GM19324 (cell line): Measurements from ENCODE around the gene UBLCP1.
"Not testable (repeated sequence)": the region's sequence is repeated elsewhere in the genome, so short reads cannot be mapped to it uniquely, and the experiment has no call there.

ENCODE experiments used
- ATAC-seq: cut with Tn5 transposase; IDR thresholded peaks from one replicate; pipeline ENCODE4 v1.9.1; 2021; ENCODE audit warnings: mild to moderate bottlenecking, moderate library complexity; ENCODE audit not compliant: unreplicated experiment, low FRiP score

Gene UBLCP1, protein sequence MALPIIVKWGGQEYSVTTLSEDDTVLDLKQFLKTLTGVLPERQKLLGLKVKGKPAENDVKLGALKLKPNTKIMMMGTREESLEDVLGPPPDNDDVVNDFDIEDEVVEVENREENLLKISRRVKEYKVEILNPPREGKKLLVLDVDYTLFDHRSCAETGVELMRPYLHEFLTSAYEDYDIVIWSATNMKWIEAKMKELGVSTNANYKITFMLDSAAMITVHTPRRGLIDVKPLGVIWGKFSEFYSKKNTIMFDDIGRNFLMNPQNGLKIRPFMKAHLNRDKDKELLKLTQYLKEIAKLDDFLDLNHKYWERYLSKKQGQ

DNA sequence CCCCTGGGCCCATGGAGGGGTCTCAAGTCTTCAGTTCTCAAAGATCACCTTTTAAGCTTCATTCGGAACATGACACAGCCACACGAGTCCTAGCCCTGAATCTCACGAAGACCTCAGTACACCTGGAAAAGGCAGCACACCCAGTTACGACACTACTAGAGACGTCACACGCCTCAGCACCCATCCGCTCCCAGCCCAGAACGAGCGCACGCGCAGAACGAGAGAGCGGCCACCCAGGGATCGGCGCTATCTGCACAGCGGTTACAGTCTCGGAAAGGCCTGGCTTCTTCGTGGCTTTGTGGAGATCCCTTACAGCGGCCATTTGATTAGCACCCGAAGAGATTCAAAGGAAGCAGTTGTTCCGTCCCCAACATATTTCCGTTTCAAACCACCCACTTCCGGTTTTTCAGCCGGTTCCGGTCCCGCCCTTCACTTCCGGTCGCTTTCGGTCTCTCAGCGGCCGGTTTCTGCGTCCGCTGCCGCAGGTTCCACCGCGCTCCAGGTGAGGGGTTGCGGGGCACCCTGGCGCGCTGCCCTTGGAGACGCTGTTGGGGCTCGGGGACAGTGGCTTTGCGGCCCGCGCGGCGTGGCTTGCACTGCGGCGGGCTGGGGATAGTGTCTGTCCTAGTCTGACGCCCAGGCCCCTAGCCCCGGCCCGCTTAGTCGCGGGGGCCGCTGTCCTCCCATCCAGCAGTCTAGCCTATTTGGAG, at the start of gene UBLCP1:
TSS of gene UBLCP1 (plus strand) at position 432 of the 710 bp plus-strand sequence. CDS start 5,626 bp downstream, outside the sequence.
- ATAC-seq, result peak; percentile 96

DNA sequence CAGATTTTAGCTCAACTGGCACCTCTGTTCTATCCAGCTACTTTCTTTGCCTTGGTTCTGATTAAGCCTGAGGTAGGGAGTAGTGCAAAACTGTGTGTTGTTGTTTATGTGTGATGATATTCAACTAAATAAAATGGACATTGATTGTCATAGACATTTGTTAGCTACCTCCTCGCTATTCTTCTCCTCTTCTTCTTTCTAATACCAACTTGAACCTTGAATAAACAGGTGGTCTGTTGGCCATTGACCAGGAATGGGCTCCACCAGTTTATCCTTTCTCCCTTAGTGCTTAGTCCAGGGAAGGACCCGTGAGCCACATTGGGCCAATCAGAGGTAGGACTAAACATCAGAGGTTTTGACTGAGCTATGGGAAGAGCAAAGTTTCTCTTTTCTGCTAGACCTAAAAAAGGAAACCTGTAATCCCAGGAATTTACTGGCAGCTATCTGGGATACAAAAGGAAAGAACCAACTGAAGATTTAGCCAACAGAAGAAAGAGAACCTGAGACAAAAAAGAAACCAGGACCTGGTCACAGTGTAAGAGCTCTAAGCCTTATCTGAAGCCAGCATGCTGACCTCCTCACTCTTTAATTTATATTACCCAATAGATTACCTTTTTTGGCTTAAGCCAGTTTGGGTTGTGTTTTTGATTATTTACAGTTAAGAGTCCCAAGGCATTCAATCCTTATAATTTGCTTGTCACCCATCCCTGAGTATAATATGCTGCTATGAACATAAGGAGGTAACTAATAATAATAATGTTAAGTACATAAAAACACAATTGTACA, 48.4 kb upstream of the UBLCP1 start:
- ATAC-seq, result no peak

DNA sequence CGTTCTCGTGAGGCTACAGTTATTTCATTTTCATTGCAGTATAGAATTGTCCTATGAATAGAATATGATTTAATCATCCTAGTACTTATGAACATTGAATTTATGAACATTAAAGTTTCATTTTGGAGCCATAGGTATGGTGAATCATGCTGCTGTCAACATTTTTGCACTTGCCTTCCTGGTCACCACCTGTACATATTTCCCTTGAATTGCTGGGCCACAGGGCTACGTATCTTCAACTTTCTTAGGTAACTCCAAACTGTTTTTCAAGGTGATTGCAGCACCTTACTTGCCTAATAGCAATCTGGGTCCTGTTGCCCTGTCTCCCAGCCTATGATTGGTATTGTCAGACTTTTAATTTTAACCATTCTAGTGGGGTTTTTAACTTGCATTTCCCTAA, 47.2 kb upstream of the UBLCP1 start:
- ATAC-seq, result no peak

DNA sequence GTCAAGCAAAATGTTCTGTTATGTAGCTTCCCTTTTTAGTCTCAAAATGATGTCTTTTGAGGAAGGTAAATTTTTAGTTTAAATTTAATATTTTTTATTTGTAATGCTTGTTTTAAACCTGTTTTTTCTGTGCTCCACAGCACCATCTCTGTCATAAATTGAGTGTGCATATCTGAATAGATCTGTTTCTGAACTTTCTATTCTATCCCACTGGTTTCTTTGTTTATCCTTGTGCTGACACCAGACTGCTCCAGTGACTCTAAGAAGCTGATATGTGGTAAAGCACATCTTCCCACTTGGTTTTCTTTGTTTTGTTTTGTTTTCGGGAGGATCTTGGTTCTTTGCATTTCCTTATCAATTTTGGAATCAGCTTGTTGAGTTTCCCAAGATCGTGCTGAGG, 46.6 kb upstream of the UBLCP1 start:
- no peak for ATAC-seq

DNA sequence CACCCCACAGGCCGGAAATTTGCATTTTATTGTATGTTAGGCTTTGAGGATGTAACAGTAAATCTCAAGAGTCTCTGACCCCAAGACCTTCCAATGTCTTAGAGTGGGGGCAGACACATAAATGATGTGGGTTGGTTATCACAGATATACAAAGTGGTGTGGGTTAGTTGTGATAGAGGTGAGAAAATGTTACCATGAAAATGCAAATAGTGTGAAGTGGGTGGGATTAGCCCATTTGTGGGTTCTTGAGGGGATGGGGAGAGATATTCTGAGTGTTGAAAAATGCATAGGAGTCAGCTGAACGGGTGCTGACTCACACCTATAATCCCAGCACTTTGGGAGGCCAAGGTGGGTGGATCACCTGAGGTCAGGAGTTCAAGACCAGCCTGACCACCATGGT, 45.9 kb upstream of the UBLCP1 start:
- no peak for ATAC-seq

DNA sequence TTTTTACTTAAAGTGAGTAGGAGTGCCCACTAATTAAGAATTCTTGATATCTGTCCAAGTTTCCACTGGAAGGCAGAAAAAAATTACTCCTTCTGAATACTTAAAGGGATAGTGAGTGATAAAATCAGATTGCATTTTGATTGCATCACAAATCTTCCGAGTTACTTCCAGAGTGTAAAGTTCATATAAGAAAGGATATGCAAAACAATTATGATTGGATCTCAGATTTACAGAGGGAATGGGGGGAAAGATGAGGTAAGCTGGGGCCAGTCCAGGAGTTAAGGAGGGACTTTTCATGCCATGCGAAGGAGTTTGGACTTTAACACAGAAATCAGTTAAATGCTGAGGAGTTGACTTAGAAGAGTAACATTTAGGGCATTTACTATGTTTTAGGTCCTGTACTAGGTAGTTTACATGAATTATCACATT, 44.5 kb upstream of the UBLCP1 start:
- ATAC-seq, result no peak

DNA sequence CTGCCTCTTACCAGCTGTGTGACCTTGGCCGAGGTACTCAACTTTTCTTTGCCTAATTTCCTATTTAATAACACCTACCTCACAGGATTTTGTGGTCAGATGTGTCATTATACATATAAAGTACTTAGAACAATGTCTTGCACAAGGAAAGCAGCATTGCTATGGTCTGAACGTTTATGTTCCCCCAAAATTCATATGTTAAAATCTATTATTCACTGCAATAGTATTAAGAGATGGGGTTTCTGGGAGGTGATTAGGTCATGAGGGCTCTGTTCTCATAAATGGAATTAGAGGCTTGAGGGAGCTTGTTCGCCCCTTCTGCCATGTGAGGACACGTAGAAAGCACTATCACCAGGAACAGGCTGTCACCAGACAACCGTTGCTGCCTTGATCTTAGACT, 42.9 kb upstream of the UBLCP1 start:
- no peak for ATAC-seq

DNA sequence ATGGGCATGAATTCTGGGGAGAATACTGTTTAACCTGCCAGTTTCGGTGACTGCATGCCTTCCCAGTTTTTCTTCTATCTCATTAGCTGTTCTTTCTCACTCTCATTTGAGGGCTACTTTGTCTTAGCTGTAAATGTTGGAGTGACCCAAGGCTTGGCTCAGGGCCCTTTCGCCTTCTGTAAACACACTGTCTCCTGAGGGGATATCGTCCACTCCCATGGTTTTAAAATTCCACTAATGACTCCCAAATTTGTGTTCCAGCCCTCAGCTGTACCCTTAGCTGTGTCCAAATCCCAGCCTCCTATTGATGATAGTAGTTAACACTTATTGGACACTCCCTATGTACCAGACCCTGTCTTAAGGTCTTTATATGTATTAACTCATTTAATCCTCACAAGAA, 39.6 kb upstream of the UBLCP1 start:
- ATAC-seq, result no peak

DNA sequence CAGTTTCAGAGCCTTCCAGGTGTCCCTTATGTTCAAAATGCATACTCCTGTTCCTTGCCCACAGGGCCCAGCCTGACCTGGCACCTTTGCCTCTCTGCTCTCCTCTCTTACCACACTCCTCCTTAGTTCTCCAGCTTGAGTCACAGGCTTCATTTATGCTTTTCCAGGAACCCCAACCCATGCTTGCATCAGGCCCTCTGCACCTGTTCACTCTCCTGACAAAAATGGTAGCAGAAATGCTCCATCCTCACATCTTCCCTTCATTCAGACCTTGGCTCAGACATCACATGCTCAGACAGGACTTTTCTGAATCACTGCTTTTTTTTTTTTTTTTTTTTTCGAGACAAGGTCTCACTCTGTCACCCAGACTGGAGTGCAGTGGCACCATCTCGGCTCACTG, 38.6 kb upstream of the UBLCP1 start:
- no peak for ATAC-seq

DNA sequence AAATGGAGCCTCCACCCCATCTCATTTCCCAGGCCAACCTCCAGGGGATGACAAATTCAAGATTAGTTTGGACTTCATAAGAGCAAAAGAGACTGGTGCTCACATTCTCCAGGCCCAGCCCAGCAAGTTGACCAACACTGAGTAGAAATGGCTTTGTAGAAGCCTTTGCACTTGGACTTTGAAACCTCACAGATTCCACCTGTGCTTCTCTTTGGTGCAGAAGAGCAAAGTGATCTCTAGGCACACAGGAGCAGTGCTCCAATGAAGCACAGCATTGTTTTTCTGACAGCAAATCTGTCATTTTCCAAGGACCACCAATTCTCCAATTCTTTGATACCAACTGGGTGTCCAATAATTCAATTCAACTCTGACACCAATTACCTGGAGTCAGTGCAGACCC, 36.6 kb upstream of the UBLCP1 start:
- no peak for ATAC-seq

DNA sequence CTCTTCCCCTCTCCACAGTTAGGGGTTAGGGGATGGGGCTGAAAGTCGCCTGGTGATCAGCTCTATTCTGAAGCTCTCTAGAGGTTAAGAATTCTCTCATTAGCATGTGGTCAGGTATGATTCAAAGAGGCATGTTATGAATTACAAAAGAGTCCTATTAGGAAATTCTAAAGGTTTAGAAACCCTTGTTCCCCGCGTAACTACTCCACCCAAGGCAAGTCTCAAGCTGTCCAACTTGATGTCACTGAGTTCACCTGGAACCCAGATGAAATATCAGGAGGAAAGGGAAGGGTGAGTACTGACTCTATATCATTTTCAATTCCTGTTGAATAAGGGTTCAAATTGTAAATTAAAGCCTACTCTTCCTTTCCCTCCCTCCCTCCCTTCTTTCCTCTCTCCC, 35.6 kb upstream of the UBLCP1 start:
- no peak for ATAC-seq

DNA sequence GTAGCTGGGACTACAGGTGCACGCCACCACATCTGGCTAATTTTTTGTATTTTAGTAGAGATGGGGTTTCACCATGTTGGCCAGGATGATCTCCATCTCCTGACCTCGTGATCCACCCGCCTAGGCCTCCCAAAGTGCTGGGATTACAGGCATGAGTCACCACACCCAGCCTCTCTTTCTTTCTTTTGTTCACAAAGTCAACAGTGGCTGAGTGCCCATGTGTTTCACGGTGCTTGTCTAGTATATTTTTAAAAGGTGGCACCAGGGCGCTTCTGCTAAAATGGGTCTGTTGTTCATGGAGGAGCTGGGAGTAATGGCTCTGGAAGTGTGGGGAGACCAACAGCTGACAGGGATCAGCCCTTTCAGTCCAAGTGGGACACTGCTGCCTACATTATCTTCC, 35.0 kb upstream of the UBLCP1 start:
- ATAC-seq, result not testable (repeated sequence)

DNA sequence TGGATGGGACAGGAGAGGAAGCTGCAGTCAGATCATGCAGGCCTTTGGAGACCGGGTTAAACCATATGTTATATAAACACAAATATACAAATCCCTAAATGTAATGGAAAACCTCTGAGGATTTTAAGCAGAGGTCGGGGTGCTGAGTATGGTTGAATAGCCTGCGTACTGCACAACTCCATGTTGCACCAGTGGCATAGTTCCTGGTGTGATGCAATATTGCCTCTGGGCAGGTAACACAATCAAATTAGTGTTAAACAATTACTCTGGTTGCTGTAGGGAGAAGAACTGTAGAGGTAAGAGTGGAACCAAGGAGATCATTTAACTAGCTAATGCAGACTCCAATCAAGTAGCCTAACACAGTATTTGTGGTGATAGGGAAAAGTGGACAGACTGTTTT, 32.4 kb upstream of the UBLCP1 start:
- no peak for ATAC-seq

DNA sequence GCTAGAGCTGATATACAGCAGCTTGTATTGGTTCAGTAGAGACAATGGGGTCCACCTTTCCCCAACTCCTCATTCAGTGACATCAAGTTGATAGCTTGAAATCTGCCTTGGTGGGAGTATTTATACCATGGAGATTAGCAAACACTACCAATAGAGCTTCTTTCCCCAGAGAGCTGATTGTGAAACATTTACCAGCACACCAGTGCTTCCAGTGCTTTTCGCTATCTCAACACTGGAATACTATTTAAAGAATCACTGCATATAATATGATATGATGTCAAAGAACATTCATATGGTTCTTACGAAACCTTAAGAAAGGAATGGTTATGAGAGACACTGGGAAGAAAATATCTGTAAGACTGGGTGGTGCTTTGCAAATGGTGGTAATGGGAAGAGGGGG, 31.9 kb upstream of the UBLCP1 start:
- ATAC-seq, result no peak

DNA sequence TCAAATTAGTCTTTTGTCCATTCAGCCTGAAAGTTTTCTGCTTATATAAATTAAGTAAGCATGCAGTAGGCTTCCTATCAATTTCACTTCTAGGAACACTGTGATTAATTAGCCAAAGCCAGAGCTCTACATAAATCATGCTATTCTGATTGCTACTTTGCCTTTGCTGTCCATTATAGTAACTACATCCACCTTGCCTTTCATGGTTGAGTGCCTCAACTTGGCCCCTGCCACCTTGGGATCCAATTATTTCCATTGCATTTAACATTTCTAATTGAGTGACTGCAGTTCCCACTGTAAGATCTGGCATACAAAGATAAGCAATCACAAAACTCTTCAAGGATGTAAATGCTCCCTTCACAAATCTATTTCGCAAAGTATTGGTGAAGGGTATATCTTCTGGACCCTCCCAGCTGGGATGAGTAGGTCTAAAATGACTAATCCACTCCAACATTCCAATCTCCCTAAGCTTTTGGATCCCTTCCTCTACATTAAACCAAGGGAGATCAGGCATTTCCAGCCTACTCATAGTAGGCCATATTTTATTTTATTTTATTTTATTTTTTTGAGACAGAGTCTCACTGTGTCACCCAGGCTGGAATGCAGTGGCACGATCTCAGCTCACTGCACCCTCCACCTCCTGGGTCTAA, 27.1 kb upstream of the UBLCP1 start:
- ATAC-seq, result not testable (repeated sequence)

DNA sequence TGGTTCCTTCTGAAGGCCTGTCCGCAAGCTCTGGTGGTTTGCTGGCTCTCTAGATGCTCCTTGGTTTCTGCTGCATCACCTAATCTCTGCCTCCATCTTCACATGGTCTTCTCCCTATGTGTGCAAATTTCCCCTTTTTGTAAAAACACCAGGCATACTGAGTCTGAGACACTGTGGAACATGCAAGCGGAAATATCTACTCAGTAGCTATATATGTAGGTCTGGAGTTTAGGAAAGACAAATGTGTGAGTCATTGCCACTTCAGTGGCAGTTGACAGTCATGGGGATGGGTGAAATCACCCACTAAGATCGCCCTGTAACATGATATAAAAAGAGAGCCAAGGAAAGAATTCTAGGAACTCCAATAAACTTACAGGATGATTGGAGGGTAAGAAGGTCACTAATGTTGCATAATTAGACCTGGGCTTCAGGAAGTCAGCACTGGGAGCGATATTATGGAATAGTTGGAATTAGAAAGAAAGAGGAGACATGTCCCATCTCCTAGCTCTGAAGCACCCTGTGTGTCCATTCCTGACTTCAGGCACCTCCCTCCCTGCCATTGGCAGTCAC, 22.7 kb upstream of the UBLCP1 start:
- ATAC-seq, result no peak

DNA sequence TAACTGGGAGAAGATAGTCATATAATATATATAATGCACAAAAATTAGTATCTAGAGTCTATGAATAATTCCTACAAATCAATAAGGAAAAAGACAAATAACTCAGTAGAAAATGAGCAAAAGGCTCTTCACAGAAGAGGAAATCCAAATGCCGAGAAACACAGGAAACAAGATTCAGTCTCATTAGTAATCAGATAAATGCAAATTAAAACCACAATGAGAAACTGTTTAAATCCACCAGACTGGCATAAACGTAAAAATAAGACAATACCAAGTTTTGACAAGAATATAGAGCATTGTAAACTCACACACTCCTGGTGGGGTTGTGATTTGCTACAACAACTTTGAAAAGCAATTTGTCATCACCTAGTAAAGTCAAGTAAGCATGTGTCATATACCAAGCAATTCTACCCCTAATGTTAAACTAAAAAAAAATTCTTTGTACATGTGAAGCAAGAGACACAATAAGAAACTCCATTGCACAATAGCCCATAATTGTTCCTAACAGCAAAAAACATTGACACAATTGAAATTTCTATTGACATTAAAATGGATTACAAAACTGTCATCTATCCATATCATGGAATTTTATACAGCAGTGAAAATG, 21.0 kb upstream of the UBLCP1 start:
- ATAC-seq, result no peak

DNA sequence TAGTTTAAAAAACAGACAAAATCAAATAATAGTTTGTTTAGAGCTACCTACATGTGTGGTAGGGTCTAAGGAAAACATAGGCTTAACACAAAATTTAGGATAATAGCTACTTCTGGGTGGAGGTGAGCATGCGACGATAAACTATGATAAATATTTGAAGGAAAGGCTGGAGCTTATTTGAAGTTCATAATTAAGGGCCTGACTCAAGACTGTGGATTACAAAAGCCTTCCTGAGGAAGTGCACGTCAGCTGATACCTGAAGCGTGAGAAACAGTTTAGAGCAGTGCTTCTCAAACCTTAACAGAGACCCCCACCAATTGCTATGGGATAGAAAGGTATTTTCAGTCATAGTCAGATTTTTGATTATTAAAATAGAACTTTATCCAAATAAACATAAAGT, 20.4 kb upstream of the UBLCP1 start:
- no peak for ATAC-seq

DNA sequence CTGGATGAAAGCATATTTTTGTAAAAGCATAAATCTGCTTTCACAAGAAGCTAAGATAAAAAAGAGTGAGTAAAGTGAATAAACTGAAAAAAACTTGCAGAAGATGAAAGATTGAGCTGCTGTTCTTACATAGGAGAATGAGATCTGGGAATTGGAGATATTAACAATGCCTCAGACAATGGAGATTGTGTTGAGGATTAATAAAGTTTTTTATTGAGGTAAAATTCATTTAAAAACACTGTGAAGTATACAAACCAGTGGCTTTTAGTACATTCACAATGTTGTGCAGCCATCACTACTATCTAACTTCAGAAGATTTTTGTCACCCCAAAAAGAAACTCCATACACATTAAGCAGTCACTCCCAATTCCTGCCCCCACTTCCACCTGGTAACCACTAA, 19.7 kb upstream of the UBLCP1 start:
- ATAC-seq, result no peak

DNA sequence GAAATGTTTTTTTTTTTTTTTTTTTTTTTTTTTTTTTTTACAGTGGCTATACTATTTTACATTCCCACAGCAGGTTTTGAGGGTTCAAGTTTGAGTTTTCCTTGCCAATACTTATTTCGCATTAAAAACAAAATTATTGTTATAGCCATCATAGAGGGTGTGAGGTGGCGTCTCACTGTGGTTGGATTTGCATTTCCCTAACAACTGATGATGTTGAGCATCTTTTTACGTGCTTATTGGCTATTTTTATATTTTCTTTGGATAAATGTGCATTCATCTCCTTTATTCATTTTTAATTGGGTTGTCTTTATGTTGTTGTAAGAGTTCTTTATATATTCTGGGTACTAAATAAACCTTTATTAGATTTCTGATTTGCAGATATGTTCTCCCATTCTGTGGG, 18.9 kb upstream of the UBLCP1 start:
- ATAC-seq, result no peak
